ENCODE measurements around the gene TRMT112.
A peak's percentile ranks its signal among the peaks of the same experiment; 100 is the strongest.

Gene TRMT112

DNA sequence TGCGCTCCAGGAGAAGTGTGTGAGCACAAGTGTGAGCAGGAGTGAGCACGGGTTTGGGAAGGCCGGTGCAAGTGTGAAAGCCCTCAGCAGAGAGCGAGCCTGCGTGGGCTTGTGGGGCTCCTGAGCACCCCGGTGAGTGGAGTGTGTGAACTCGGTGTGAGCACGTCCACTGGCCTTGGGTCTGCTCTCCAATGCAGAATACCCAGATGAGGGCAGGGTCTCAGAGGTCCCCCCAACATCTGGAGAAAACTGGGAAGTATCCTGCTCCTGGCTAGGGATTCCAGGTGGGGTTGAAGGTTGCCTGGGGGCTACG is 10.8 kb downstream of the TRMT112 start:
- no peak for DNase-seq

DNA sequence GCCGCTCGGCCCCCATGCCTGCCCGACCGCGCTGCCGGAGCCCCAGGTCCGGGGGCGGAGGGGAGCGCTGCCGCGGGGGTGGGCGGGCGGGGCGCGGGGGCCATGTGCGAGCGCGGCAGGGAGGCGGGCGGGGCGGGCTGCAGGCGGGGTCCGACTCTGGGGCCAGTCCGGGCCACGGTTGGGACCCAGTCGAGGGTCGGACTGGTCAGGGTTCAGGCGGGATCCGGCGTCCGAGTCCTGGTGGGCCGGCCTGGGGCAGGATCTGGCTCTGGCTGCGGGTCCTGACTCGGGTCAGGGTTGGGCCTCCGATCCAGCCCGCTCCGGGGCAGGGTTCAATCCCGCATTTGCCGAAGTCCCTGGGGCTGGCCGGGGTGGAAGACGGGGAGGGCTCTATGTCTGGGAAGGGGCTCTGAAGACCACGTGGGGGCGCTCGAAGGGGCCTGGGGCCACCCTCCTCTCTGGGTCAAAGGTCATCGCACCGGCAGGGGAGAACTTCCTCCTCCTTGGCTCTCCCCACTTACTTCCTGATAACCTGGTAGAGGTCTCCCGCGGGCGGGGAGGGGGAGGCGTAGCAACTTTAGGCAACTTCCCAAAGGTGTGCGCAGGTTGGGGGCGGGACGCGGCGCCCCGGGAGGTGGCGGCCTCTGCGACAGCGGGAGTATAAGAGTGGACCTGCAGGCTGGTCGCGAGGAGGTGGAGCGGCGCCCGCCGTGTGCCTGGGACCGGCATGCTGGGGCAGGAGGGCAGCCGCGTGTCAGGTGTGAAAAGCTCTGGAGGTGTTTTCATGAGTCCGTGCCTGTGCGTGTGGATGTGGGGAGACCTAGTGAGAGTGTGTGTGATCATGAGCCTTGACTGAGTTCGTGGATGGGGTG is 11.4 kb downstream of the TRMT112 start:
- DNase-seq, result peak; percentile 63 to 81

DNA sequence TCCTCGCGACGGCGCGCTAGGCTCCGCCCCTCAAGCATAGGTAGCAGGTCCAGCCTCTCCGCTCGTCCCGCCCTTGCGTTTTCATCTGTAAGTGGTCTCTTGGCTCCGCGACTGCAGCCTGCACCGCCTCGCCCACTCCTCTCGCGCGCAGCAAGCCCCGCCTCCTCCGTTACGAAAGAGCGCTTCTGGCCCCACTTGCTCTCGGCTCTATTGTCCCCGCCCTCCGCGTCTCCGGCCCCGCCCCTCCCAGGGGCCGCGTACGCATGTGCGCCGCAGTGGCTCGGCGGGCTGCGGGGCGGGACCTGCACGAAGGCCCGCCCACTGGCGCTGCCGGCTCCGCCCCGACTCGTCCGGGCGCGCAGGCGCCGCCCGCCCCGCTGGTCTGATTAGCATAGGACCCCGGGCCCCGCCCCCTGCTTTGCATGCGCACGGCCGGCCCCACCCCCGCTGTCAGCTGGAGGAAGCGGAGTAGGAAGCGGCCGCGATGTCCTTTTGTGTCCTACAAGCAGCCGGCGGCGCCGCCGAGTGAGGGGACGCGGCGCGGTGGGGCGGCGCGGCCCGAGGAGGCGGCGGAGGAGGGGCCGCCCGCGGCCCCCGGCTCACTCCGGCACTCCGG is 12.2 kb downstream of the TRMT112 start, which contains the start of gene ESRRA:
TSS of gene ESRRA (plus strand) at position 450 of the 616 bp plus-strand sequence. CDS start 1,656 bp downstream, outside the sequence.
- peak; percentile 99 to 100 for DNase-seq

DNA sequence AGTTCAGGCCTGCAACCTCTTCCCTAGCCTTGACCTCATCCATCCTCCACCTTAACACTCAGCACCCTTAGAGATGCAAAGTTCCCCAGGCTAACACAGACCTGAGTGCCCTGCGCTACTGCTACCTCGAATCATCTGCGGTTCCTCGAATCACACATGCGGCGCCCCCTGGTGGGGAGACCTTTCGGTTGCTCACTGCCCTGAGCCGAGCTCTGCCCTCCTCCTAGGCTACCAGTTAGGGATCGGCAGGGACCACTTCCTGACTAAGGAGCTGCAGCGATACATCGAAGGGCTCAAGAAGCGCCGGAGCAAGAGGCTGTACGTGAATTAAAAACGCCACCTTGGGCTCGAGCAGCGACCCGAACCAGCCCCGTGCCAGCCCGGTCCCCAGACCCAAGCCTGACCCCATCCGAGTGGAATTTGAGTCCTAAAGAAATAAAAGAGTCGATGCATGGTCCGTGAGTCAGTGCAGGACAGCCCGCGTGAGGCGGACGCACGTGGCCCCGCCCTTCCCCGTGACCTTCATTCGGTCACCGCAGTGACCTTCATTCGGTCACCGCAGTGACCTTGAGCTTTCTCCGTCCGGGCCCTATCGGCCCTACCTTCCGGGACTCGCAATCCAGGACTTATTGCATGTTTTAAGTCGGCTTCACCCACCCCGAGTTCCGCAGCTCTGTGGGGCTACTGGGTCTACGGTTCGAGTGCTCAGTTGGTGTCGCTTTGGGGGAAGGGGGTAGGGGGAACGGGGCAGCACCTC is 12.9 kb downstream of the TRMT112 start:
- peak; percentile 87 to 94 for DNase-seq

DNA sequence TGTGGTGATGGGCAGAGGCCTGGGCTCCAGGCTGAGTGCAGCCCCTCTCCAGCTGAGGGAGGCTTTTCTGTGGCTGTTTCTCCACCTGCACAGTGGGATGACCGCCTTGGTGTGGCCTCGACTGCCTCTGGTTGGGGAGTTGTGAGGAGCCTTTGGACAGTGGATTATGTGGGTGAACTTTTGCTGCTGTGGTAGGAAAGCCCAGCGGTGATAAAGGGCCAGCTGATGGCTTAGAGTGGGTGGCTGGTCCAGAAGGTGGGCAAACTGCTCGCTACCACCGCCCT is 13.4 kb downstream of the TRMT112 start:
- no peak for DNase-seq

DNA sequence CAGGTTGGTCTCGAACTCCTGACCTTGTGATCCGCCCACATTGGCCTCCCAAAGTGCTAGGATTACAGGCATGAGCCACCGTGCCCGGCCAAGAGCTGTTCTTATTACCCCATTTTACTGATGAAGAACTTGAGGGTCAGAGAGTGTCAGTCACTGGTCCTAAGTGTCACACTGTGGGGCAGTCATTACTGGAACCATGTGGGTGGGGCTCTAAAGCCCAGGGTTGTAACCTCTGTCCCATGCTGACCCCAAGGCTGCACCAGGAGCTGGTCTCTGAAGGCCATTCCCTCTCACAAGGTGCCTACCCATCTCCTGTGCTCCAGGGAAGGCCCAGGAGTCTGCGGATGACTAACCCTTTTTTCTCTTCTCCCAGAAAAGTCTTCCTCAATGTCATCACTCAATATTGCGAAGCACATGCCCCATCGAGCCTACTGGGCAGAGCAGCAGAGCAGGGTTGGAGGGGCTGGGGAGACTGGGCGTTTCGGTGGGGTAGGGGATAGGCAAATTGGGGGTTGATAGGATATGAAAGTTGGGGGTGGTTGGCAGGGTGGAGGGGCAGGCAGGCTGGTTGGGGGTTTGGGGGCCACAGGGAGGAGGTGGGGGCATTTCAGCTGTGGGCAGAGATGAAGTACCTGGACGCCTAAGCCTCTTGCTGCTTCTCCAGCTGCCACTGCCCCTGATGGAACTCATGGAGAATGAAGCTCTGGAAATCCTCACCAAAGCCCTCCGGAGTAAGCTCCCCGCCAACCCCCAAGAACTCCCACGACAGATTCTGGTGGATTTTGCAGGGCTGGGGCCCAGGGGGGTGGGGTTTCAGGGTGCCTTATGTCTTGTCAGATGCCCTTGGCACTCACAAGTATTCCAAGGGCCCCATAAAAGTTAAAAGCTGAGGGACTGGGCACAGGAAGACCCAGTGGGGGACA is 14.0 kb downstream of the TRMT112 start:
- DNase-seq, result no peak

DNA sequence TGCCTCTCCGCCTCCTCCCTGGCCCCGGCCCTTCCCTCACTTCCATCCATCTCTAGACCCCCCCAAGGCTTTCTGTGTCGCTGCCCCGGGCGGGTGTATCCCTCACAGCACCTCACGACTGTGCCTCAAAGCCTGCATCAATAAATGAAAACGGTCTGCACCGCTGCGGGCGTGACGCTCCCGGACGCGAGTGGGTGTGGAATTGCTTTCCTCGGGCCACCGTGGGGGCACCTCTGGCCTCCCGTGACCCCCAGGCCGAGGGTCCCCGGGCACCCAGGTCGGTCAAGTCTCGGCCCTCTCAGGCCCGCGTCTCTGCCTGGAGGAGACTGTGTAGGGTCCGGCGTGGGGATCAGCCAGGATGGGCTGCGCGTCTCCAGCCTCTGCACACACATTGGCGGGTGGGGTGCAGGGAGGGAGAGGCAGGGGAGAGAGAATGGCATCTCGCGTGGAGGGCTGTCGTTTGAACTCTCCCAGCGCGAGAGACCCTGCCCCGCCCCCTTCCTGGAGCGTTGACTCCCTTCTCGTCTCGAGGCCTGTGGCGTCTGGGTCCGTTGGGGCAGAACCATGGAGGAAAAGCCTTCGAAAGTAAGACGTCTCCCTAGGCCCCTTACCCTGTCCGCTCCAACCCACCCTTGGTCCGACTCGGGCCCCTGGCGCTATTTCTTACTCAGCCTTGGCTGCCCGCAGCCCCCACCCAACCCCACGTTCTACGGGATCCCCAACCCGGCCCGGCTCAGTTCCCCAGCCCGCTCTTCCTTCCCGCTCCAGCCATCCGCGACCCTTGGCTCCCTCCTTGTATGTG is 17.3 kb downstream of the TRMT112 start, which contains the start of gene CATSPERZ:
TSS of gene CATSPERZ (plus strand) at position 512 of the 802 bp plus-strand sequence. CDS start at position 565, 53 bp downstream.
- DNase-seq, result no peak

DNA sequence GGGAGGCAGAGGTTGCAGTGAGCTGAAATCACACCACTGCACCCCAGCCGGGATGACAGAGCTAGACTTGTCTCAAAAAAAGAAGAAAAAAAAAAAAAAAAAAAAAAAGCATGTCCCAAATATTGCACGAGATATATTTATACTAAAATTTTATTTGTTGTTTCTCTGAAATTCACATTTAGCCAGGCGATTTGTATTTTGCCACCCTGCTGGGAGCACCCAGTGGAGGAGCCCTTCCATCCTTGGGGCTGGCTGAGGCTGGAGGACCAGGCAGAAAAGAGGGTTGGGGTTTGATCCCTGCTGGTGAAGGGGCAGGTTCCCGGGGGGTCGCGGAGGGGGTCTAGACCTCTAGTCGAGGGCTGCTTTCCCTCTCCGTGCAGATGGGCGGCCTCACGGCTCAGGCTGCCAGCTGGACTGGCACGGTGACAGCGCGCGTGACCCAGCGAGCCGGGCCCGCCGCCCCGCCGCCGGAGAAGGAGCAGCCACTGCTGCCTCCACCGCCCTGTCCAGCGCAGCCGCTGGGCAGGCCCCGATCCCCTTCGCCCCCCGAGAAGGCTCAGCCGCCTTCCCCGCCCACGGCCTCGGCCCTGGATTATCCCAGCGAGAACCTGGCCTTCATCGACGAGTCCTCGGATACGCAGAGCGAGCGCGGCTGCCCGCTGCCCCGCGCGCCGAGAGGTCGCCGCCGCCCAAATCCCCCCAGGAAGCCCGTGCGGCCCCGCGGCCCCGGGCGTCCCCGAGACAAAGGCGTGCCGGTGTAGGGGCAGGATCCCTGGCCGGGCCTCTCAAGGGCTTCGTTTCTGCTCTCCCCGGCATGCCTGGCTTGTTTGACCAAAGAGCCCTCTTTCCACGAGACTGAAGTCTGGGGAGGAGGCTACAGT is 18.2 kb downstream of the TRMT112 start:
- DNase-seq, result no peak

DNA sequence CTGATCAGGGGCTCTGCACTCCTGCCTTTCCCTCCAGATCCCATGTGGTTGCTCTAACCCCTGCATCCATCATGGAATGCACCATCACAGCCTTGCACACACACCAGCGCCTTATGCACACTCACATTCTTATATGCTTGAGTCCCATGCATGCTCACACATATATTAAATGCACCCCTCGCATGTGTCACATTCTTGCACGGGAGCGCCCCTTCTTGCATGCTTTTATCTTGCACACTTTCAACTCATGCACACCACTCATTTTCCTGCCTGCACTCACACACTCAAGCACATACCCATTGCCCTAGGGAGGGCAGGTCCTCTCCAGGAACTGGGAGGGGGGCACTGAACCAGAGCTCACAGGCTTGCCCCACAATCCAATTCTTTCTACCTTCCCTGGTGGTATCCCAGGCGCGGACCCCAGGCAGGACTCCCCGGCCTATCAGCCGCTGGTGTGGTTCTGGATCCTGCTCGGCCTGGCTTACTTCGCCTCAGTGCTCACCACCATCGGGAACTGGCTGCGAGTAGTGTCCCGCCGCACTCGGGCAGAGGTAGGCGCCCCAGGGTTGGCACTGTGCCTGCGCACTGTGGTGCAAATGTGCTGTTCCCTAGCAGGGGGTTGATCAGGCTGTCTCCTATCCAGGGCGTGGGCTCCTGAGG is 19.5 kb downstream of the TRMT112 start:
- no peak for DNase-seq

DNA sequence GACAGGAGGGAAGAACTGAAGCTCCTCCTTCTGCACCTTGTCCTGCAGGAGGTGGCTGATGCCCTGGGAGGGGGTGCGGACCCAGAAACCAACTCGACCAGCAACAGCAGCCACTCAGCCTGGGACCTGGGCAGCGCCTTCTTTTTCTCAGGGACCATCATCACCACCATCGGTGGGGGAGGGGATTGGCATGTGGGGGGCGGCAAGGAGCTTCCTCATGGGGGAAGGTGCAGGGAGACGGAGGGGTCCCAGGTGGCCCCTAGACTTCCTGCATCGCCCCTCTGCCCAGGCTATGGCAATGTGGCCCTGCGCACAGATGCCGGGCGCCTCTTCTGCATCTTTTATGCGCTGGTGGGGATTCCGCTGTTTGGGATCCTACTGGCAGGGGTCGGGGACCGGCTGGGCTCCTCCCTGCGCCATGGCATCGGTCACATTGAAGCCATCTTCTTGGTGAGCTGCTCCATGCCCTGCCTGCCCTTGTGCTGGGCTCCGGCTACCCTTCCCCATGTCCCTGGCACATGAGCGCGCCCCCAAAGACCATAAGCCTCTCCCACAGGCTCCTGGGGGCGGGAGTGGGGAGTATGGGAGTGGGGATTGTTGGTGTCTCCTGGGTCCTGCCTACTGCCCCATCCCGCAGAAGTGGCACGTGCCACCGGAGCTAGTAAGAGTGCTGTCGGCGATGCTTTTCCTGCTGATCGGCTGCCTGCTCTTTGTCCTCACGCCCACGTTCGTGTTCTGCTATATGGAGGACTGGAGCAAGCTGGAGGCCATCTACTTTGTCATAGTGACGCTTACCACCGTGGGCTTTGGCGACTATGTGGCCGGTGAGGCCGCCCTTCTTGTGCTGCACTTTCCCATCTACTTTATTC is 20.3 kb downstream of the TRMT112 start:
- no peak for DNase-seq

DNA sequence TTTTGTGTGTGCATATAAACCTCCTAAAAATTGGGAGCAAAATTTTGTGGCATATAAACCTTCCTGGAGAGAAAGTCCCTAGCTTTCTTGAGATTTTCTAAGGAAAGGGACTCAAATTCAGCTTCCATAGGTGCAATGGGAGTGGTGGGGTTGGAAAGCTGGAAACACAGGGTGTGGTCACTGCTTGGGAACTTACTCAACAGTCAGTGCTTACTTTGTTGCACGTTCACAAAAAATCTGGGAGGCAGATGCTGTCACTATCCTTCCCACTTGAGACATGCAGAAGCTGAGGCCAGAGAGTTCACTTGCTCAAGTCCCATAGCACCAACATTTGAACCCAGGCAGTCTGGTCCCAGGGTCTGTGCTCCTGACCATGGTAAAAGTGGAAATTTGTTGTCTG is 21.1 kb downstream of the TRMT112 start:
- no peak for DNase-seq

DNA sequence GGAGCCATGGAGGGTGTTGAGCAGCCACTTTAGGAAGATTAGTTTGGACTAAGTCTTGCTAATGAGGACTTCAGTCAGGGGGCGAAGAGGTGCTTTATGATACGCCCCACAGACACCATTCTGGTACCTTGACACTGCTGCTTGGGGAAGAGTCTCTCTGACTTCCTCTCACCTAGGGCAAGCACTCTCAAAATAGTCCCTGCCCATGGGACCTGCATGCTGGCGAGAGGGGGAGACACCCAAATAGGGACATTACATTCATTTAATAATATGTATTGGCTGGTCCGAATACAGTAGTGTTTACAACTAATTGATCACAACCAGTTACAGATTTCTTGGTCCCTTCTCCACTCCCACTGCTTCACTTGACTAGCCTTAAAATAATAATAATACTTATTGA is 21.6 kb downstream of the TRMT112 start:
- no peak for DNase-seq

DNA sequence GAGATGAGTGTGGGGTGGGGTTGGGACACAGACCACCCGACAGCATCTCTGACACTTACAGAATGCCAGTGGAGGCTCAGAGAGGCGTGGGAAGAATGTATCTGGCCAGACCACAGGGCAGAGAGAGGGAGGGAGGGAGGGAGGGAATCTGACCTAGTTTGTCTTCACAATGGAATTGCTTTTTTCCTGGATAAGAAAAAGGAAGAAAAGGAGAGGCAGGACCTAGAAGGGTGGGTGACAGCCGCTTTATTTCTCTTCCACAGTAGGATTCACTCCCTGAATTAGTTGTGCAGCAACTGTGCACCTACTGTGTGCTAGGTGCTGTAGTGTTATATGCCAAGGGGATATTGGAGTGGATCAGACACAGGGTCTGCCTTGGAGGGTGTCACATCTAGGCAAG is 22.6 kb downstream of the TRMT112 start:
- DNase-seq, result no peak

DNA sequence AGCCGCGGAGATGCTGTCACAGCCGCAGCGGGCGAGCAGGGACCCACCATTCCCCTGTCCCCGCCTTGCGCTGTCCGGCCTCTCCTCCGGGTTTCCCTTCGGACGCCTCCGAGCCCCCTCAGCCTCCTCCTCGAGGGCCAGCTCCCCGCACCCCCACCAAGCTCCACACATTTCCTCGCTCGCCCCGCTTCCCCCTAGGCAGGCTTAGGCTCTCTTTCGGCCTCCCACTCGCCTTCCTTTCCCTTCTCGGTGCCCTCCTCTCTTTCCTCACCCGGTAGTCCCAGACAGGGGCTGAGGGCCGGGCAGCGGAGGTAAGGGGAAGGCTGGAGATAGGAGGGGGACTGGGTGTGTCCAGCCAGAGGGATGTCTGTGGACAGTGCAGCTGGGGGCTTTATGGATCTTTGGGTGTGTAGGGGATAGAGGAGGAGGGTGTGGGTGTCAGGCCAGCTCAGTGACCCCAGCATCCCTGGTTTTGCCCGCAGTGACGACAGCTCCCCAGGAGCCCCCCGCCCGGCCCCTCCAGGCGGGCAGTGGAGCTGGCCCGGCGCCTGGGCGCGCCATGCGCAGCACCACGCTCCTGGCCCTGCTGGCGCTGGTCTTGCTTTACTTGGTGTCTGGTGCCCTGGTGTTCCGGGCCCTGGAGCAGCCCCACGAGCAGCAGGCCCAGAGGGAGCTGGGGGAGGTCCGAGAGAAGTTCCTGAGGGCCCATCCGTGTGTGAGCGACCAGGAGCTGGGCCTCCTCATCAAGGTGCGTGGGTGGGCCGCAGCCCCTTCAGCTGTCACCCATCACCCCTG is 24.7 kb downstream of the TRMT112 start:
- DNase-seq, result no peak

DNA sequence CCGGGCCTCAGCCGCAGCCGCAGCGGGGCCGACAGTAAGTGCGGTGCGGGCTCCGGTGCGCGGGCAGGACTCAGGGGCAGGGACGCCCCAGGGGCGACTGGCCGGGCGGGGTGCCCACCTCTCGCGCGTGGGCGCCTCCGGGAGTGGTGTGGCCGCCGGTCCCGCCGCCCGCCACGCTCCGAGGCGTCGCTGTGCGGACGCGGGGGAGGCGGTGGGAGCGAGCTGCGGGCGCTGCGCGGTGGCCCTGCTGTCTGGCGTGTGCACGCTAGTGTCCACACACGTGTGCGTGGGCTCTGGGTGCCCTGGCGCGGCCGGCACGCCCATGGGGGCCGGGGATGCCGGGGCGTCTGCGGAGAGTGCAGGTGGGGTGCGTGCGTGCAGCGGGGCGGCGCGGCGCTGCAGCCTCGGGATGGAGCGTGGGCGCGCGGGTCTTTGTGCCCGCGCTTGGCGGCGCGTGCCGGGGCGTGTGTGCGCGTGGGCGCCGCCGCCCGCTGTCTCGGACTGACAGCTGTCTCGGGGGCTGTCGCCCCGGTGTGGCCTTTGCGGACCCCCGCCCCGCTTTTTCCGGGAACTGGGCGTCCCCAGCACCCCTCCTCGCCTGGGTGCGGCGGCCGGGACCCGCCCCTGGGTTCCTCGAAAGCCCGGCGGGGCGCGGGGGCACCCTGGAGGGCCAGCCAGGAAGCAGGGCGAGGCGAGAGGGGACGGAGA is 25.5 kb downstream of the TRMT112 start:
- peak in 1 of 2 experiments; percentile 13 for DNase-seq

DNA sequence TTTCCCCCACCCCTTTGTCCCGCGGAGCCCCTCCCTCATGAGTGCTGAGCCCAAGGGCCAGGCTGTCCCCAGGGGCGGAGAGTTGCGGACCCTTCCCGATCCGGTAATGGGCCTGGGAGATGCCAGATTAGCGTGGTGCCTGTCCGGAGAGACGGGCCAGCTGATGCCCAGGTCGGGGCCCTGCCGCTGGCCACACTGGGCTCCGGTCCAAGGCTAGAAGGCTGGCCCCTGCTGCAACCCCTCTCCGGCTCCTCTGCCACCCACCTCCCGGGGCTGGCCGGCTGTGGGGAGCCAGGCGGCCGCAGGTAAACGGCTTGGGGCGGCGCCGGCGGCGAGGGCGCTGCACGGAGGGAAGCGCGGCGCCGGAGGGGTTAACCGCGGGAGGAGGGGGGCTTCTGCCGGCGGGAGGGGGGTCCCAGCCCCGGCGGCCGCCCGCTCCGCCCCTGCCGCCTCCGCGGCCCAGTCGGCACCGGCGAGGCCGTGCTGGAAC is 26.1 kb downstream of the TRMT112 start, which contains the start of gene KCNK4:
TSS of gene KCNK4 (plus strand) at position 41 of the 490 bp plus-strand sequence. CDS start 1,717 bp downstream, outside the sequence.
- no peak for DNase-seq
